ENCODE measurements around the gene TNFRSF25.

Gene TNFRSF25

GRCh38 chr1:6424000-6424565 lies 41.9 kb downstream of the TNFRSF25 start:
- Histone ChIP-seq H3K4me3 (replicated peaks; ENCODE audit: insufficient read depth, low read length) (no peak overlapping the region), H3K27me3 (ENCODE audit: insufficient read depth, poor library complexity, severe bottlenecking) (peaks cover 70% of the 10 kb centered on the region), H3K27ac (replicated peaks) (no peak overlapping the region)
- TF ChIP-seq CTCF (IDR thresholded peaks at IDR 0.05; ENCODE audit: insufficient read depth, low read length) (no peak), POLR2AphosphoS5 (IDR thresholded peaks at IDR 0.05; ENCODE audit: low read depth) (no peak), REST (IDR thresholded peaks at IDR 0.05; ENCODE audit: insufficient replicate concordance, low read depth) (no peak), GABPA (IDR thresholded peaks at IDR 0.05; ENCODE audit: low read depth) (no peak), SPI1 (IDR thresholded peaks at IDR 0.05; ENCODE audit: borderline replicate concordance, low read depth) (no peak)
- DNase-seq (ENCODE audit: low read depth in 1 of 2, low spot score in 1 of 2) = no peak

- TF ChIP-seq REST (IDR thresholded peaks at IDR 0.05; ENCODE audit: insufficient replicate concordance, low read depth) = no peak
- peak; percentile 55 for TF ChIP-seq CTCF (IDR thresholded peaks at IDR 0.05; ENCODE audit: insufficient read depth, low read length)
- TF ChIP-seq SPI1 (IDR thresholded peaks at IDR 0.05; ENCODE audit: borderline replicate concordance, low read depth) = no peak
- no peak for TF ChIP-seq POLR2AphosphoS5 (IDR thresholded peaks at IDR 0.05; ENCODE audit: low read depth)
- Histone ChIP-seq H3K27ac (replicated peaks) (no peak overlapping the region), H3K4me3 (replicated peaks; ENCODE audit: insufficient read depth, low read length) (no peak overlapping the region), H3K27me3 (ENCODE audit: insufficient read depth, poor library complexity, severe bottlenecking) (peaks cover 73% of the 10 kb centered on the region)
- DNase-seq (ENCODE audit: low read depth in 1 of 2, low spot score in 1 of 2) = peak in 1 of 2 experiments; percentile 36
Observed at GRCh38 chr1:6423321-6423999, 42.5 kb downstream of the TNFRSF25 start.

GRCh38 chr1:6421266-6421665 lies 44.7 kb downstream of the TNFRSF25 start:
- H3K27ac ChIP-seq (replicated peaks) = no peak overlapping the region
- no peak overlapping the region for H3K4me3 ChIP-seq (replicated peaks; ENCODE audit: insufficient read depth, low read length)
- TF ChIP-seq REST (IDR thresholded peaks at IDR 0.05; ENCODE audit: insufficient replicate concordance, low read depth) = no peak
- TF ChIP-seq SPI1 (IDR thresholded peaks at IDR 0.05; ENCODE audit: borderline replicate concordance, low read depth) = no peak
- TF ChIP-seq CTCF (IDR thresholded peaks at IDR 0.05; ENCODE audit: insufficient read depth, low read length) = no peak
- no peak for TF ChIP-seq POLR2AphosphoS5 (IDR thresholded peaks at IDR 0.05; ENCODE audit: low read depth)
- TF ChIP-seq GABPA (IDR thresholded peaks at IDR 0.05; ENCODE audit: low read depth) = no peak
- no peak for DNase-seq (ENCODE audit: low read depth in 1 of 2, low spot score in 1 of 2)
- H3K27me3 ChIP-seq (ENCODE audit: insufficient read depth, poor library complexity, severe bottlenecking) = peaks cover 78% of the 10 kb centered on the region

All from HL-60 (cell line).